Skin of body (tissue), 2 donors: ENCODE data around the gene MEIS1. TPM values are rescaled to one million over a fixed set of nuclear protein-coding genes. Genes with fewer than 3 reads are reported as not detected.
A peak's percentile ranks its signal among the peaks of the same experiment; 100 is the strongest.
"Not testable (repeated sequence)": the region's sequence is repeated elsewhere in the genome, so short reads cannot be mapped to it uniquely, and the experiment has no call there.

Source experiments
- DNase-seq: peaks from one replicate; lab custom pipeline; 2025; lab: John Stamatoyannopoulos, UW
- total RNA-seq: library from RNA; depleted of rRNA; stranded (reverse); fragments of >200 nt; gene quantifications from one replicate; pipeline ENCODE4 v1.2.3, GENCODE V29; 2014

MEIS1 gene
- total RNA-seq, result 28.4 TPM

DNA sequence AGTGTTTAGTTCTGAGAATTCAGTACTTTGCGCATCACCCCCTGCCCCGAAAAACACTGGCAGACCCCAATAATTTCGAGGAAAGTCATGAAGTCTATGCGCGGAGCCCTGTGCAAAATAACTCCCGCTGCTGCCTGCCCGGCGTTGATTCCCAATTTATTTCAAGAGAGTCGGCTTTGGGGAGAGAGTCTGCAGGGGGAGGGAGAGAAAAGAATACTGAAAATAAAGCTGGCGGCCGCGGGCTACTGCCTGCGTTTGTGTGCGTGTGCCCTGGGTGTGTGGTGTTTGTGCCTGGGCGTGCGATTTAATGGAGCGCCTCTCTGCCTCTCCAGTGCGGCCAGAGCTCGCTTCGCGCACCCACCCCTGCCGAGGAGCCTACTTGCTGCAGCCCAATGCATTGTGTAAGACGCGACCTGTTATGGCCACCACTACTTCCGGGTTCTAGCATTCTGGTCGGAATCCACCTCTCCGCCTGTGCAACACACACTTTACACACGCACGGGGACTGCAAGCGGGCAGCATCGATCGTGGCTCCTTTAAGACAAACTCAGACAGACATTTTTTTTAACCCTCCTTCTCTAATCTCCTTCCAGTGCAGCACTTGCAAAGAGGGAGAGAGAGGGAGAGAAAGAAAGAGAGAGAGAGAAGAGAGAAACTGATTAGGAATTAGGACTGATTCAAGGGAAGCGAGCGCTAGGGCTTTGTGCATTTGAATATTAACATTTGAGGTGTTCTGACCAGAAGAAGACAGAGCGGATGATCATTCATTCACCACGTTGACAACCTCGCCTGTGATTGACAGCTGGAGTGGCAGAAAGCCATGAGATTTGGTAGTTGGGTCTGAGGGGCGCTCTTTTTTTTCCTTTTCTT is at the start of gene MEIS1:
TSS of gene MEIS1 (plus strand) at position 447 of the 870 bp plus-strand sequence. CDS start 732 bp downstream, outside the sequence.
- DNase-seq, result peak; percentile 96

DNA sequence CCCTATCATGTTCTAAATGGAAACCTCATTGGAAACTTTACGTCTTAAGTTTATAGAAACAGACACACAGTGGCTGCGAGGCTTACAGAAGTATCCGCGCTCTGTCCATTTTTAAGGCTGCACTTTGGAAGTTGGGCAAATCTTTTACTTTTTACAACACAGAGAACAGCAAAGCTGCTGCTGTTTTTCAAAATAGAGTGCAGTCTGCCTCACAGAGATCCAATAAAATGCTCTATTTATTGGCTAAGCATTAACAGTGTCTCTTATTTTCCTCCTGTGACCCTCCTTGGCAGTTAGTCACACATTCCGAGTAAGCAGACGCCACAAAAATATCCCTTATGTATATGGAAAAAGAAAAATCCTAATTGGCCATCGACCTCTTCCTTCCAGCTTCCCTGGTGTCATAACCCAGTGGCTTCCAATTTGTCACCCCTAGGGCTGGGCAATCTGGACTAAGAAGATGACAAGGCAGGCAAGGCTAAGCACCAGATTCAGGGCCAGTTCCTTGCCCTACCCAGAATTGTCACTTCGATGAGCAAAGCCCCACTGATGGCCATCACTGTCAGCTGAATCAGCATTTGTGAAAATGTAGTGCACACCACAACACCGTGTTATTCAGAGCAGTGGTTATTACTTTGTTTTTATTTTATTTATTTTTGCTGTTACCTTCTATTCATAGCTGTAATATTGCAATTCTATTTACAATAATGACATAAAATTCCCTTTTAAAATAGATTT is 47.7 kb upstream of the MEIS1 start:
- peak; percentile 66 for DNase-seq

DNA sequence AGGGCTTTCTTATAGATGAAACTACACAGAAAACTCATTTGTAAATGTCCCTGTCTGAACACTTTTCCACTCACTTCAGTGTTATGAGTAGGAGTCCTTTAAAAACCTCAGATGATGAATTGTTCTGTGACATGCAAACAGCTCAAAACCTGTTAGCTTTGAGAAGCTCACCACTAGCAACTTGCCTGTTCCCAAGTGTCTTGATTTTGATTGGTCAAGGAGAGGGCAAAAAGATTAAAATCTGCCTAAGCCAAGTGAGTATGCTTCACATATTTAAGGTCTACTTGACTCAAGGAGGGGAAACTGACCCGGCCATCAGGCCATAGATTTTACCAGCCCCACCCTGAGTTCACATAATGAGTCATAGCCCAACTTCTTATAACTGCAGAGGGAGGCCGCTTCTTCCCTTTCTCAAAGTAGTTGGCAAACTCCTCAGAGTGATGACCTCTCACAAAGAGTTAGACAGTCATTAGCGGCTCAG is 45.2 kb upstream of the MEIS1 start:
- DNase-seq, result no peak

DNA sequence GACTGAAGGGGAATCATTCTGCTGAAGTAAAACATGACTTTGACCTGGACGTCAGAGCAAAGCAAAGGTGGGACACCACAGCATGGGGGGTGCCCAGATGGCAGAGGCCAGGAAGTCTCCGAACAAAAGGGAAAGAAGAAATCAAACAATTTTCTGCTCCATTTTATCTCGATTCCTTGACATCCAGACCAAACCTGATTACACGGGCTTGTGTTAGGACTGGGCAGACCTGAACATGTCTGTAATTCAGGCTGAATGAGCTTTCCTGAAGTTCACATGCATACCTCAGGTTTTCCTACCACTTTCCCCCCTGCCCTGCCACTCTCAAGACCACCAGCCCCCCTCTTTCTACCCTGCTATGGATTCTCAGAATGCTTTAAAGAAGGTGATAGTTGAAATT is 44.8 kb upstream of the MEIS1 start:
- DNase-seq, result no peak

DNA sequence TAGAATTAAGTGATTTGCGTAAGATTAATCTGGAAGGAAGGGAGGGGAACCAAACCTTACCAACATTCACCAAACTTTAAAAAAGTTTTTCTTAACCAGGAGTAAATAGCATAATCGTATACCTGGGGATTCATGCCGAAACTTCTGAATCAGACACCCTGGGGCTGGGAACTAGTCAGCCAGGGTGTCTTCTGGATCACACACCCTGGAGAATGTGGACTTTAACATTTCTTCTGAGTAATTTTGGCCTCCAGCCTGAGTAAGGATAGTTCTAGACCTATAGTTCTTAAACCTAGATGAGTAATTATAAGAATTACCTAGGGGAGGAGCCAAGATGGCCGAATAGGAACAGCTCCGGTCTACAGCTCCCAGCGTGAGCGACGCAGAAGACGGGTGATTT is 44.1 kb upstream of the MEIS1 start:
- no peak for DNase-seq

DNA sequence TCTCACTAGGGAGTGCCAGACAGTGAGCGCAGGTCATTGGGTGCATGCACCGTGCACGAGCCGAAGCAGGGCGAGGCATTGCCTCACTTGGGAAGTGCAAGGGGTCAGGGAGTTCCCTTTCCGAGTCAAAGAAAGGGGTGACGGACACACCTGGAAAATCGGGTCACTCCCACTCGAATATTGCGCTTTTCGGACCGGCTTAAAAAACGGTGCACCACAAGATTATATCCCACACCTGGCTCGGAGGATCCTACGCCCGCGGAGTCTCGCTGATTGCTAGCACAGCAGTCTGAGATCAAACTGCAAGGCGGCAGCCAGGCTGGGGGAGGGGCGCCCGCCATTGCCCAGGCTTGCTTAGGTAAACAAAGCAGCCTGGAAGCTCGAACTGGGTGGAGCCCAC is 43.7 kb upstream of the MEIS1 start:
- DNase-seq, result not testable (repeated sequence)

DNA sequence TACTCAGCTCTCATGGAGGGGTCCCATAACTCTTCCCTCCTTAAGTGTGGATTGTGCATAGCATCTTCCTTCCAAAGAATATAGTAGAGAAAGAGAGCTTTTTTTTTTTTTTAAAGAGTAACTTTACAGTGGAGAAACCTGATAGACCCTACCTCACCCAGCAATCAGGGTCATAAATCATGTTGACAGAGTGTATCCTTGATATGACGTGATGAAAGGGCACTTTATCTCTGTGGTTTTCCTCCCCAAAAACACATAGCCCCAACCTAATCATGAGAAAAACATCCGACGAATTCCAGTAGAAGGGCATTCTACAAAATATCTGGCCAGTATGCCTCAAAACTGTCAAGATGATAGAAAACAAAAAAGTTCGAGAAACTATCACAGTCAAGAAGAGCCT is 29.5 kb upstream of the MEIS1 start:
- no peak for DNase-seq

DNA sequence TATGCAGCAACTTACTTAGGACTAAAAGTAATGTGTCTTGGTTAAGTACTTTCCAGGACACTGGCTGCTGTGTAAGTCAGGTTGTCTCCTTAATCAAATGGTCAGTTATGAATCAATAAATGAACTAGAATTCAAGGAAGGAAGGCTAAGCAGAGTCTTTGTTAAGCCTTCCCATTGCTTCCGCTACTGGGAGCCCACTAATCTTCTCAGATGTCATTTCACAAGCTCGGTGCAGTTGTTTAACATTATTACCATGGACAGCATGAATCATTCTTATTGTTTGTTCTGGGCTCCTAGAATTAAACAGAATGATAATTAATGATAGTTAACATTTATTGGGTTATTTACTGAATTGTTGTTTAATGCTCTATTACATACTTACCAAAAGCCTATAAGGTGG is 26.0 kb upstream of the MEIS1 start:
- DNase-seq, result no peak

DNA sequence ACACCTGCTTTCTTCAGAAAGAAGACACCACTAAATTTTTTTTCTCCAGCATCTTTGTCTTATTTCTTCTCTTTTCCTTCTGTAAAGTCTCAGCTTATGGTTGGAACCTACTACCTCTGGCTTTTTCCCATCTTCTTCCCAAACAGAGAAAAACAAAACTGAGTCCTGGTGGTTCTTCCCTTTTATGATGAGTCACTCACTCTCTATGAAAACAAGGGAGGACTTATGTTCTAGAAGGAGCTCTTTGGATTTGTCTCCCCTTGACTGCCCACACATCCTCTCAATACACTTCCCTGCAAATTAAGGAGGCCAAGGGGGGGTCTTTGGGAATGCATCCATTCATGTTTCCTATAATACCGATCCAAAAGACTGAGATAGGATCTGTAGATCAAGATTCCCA is 22.1 kb upstream of the MEIS1 start:
- no peak for DNase-seq

DNA sequence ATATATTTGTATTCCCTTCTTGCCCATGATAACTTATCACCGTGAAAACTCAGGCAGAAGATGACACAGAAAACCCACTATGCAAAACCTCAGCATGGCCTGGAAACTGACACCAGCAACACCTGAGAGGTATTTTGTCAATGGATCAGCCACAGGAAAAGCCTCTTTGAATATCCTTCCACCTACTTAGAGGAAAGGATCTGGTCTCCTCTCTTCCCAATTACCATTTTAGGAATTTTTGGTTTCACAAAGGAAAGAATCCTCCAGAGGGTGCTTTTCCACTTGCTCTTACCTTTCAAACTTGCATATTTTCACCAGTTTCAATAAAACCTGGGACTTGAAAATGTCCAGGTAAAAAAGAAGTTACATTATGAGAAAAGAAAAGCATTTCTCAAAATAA is 20.0 kb upstream of the MEIS1 start:
- DNase-seq, result no peak

DNA sequence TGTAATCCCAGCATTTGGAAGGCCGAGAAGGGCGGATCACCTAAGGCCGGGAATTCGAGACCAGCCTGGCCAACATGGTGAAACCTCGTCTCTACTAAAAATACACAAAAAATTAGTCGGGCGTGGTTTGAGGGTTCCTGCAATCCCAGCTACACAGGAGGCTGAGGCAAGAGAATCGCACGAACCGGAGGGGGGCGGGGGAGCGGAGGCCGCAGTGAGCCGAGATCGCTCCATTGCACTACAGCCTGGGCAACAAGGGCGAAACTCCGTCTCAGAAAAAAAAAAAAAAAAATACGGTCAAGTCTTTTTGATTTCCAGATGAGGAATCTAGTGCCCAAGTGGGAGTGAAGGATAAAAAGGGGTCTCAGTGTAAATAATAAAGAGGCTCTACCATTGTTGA is 16.5 kb upstream of the MEIS1 start:
- DNase-seq, result no peak

DNA sequence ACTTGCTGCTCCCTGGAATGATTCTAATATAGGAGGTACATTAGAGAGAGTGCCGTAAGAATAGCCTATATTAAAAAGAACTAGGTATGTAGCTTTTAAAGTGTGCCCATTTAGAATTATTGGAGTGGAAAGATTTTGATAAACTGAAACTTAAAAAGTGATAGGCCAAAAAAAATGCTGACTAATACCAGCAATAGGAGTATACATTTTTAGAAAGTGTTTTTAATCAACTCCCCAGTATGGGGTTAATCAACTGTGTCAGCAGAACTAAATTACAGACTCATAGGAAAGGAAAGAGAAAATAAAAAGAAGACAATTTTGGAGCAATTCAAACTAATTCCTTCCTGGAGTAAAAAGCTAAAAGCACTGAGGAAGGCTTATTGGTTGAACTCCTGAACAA is 13.3 kb upstream of the MEIS1 start:
- no peak for DNase-seq

DNA sequence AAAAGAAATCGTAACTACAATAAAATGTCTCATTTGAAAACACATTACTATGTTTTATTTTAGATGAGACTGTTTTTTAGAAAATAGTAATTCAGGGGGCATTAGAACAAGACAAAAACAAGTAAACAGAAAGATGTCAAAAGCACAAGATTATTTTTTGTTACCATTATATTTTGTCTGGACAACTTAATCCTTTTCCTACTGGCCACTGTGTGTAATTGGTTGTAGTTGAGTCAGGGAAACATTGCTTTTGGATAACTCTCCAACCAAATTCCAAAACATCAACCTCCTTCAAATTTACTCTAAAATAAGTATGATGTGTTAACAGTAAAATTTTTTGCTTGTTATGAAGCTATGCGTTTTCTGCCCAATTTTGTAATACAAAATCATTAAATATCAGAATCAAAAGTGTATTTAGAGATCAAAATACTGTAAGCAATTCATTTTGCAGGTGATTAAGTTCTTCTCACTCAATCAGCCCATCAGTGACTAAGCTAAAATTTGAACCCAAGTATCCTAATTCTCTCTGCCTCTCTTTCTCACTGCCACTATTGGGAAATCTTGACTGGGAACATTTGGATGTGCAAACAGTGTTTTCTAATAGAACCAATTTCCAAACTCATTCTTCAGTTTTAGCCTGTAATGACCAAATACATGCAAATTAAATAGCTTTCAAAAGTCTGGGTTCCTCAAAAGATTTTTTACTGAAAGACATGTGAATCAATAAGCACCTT is 11.4 kb upstream of the MEIS1 start:
- no peak for DNase-seq

DNA sequence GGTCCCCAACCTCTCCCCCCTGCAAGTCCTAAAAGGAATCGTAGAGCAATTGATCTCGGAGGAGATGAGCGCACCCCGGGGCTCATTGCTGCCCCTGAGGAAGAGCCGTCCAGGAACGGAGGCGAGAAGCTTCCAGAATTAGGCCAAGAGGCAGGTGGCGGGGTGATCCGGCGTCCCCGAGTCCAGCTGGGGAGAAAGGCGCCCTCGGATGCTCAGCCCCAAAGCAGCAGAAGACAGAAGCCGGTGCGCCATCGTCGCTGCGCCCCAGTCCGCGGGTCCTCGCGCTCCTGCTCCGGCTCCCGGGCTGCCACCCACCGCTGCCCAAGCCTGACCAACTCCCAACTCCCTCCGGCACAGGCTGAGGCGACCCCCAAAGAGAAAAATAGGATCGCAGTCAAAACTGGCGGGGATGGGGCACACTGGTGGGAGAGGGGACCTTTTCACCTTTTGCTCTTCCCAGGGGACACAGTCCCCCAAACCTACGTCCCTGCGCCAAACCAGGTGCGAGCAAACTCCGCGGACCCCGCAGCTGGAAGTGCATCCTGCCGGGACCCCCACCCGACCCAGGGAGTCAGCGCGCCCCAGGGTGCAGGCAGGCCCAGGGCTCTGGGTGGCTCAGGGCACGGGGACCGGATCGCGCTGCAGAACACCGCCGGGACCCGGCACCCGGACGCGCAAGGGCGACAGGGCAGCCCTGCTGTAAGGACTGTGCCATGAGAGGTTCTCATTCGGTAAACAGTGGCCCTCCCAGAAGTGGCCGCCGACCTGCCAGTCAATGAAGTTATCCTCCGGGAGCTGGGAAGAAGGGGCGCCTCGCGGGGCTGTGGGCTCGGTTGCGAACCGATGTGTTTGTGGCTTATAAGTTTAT is 8.4 kb upstream of the MEIS1 start:
- no peak for DNase-seq

DNA sequence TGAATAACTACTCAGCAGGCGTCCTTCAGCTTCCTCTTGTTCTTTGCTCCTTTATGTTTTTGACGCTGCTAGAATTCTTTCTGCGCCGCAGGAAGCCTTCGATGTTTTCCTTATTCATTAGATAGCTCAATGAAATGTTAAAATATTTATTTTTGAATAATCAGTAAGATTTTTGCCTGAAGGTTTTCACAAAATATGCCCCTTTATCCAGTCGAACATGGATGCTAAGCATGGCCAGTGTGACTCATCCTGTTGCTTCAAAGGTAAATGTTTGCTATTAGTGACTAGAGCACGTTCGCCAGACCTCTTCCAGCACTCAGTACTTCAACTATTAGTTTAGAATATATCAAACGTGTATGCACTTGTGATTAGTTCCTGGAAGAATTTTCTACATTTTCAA is 7.6 kb upstream of the MEIS1 start:
- no peak for DNase-seq

DNA sequence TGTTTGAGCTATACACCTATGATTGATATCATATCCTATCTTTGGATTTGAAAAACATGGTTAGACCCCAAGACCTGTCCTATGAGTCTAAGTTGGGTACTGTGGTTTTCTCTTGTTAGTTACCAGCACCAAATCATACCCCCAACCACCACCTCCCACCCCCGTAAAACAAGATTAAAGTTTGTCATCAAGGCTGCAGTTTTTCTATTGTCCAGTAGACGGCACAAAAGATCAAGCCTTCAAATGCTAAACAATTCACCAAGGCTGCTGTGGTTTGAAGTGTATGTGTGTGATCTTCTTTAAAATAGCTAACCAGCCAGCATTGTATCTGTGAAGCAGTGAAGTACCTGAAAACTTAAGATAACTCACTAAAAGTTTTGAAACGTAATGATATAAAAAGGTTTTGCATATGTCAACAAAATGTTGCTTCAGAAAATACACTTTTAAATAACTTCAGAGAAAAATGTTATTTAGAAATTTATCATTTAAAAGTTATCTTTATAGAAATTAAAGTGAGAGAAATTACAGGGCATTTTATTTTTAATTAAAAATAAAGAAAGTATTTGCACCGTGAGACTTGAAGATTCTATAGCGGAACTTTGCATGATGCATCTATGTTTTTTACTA is 5.8 kb upstream of the MEIS1 start:
- peak; percentile 44 for DNase-seq

DNA sequence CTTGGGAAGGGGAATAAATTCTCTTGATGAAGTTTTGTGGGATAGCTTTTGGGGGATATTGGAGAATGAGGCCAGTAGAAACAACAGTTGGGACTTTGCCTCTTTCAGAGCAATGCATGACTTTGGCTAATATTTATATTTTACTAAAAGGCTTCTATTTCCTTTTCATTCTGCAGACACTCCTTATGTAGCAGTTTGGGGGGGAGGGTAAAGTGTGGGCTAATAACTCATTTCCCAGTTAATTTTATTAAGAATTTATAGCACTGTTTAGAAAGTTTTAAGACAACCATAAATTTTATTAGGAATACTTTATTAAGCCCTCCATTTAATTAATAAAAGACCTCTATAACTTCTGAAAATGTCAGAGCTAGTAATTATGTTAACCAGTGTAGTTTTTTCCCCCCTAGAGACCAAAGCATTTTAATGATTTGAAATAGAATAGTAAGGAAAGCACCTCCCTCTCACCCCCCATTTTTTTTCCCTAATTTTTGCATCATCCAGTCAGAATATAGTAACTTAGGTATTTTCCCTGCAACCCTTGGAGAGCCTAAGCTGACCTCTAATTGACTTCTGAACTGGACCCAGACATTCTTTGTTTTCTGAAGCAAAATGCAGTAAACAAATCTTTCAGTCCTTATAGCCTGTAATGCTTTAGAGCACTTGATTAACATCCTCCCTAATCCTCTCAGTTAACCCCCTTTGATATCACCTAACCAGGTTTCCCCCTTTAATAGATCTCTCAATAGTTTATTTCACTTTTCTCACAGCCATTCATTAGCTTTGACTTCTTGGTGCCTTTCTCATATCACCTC is 5.0 kb upstream of the MEIS1 start:
- DNase-seq, result no peak

DNA sequence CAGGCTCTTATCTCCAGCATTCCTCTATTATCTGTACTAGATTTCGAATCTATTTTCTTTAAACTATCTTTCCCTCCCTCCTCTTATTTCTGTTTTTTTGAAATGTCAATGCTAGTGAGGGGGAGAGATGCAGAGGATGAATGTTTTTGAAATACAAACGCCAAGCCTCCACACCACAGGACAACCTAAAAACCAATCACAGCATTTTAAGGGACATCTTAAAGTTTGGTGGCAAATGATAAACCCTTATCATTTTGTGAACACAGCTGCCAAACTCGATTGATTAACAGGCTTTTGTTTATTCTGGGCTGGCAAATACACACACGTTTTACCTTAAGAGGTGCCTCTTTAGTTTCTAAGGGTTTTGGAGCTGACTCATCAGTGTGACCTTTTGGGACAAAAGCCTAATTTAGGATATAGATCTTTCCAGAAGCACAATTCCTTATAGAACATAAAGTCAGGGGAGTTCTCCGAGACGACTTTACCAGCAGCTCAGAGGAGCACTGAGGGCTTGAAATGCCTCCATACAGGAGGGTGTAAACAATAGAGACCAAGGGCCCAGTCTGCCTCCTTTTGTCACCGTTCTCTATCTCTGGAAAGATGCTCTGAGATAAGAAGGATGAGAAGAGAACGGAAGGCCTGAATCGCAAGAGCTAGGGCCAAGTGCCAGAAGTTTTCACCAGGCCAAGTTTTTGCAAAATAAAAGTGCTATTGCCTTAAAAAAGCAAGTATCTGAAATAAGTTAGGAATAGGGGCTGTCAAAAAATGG is 4.2 kb upstream of the MEIS1 start:
- no peak for DNase-seq

DNA sequence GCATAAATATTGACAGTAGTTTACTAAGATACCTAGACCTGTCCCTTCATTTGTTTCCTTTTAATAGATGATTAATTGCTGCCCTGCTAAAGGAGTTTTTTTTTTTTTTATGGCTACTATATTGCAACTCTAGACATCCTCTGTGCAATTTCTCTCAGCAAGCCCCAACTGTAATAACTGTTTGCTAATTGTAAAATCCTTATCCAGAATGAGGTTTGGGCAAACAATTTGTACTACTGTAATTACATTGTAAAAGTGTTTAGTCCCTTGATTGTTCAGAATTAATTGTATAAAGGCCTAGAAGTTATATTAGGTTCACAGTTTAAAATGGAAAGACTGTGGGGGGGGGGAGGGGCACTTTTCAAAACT is 3.7 kb upstream of the MEIS1 start:
- DNase-seq, result no peak
